ENCODE data around the gene TRAP1.

TRAP1 gene

GRCh38 chr16:3687792-3688191 is 29.5 kb downstream of the TRAP1 start:
- H3K27ac ChIP-seq, result no peak overlapping the region
- TF ChIP-seq CTCF (conservative IDR thresholded peaks at IDR 0.05; ENCODE audit: low read depth), result no peak
- ChIA-PET CTCF (interaction anchor here (0.6 kb wide), 1 partner anchor 76 kb away, joined by 3 read pairs; no protein-coding TSS in a partner anchor), POLR2A (ENCODE audit: low non-redundant PET) (no interaction called here)
- DNase-seq (ENCODE audit: low spot score), result no peak

GRCh38 chr16:3687021-3687420 is 30.3 kb downstream of the TRAP1 start:
- ChIA-PET POLR2A (ENCODE audit: low non-redundant PET) (no interaction called here), CTCF (interaction anchor here (0.6 to 0.7 kb wide), 2 partner anchors 75 to 234 kb away, joined by 3 to 5 read pairs; no protein-coding TSS in a partner anchor)
- TF ChIP-seq CTCF (conservative IDR thresholded peaks at IDR 0.05; ENCODE audit: low read depth), result no peak
- H3K27ac ChIP-seq, result no peak overlapping the region
- no peak for DNase-seq (ENCODE audit: low spot score)

GRCh38 chr16:3681206-3681605 is 36.1 kb downstream of the TRAP1 start:
- ChIA-PET CTCF (no interaction called here), POLR2A (ENCODE audit: low non-redundant PET) (no interaction called here)
- no peak for DNase-seq (ENCODE audit: low spot score)
- no peak overlapping the region for H3K27ac ChIP-seq
- TF ChIP-seq CTCF (conservative IDR thresholded peaks at IDR 0.05; ENCODE audit: low read depth), result no peak

GRCh38 chr16:3677994-3678393 is 39.3 kb downstream of the TRAP1 start:
- no peak for TF ChIP-seq CTCF (conservative IDR thresholded peaks at IDR 0.05; ENCODE audit: low read depth)
- ChIA-PET CTCF (no interaction called here), POLR2A (ENCODE audit: low non-redundant PET) (no interaction called here)
- no peak for DNase-seq (ENCODE audit: low spot score)
- H3K27ac ChIP-seq, result peak overlapping the region; percentile 8; the same call in 1 of the 2 replicates

- CTCF ChIA-PET, result no interaction called here
- POLR2A ChIA-PET (ENCODE audit: low non-redundant PET), result no interaction called here
- no peak for DNase-seq (ENCODE audit: low spot score)
- TF ChIP-seq CTCF (conservative IDR thresholded peaks at IDR 0.05; ENCODE audit: low read depth), result no peak
- H3K27ac ChIP-seq, result no peak overlapping the region
Observed at GRCh38 chr16:3675601-3676130, 41.7 kb downstream of the TRAP1 start.

GRCh38 chr16:3674513-3675295 is 42.6 kb downstream of the TRAP1 start:
- ChIA-PET CTCF (no interaction called here), POLR2A (ENCODE audit: low non-redundant PET) (interaction anchor here (0.7 kb wide), 1 partner anchor 743 kb away, joined by 4 read pairs; no protein-coding TSS in a partner anchor)
- no peak for DNase-seq (ENCODE audit: low spot score)
- no peak for TF ChIP-seq CTCF (conservative IDR thresholded peaks at IDR 0.05; ENCODE audit: low read depth)
- H3K27ac ChIP-seq, result no peak overlapping the region
